Activated CD4-positive, alpha-beta T cell treated with anti-CD3 and anti-CD28 coated beads, Interleukin-2, amount 10 ng/mL, durations not matched to agents 24 days and 14 days (primary cell): Measurements from ENCODE around the gene SLC25A28. TPM values are rescaled to one million over a fixed set of nuclear protein-coding genes. Genes with fewer than 3 reads are reported as not detected.
A peak's percentile ranks its signal among the peaks of the same experiment; 100 is the strongest.

Experiments
- DNase-seq: peaks from one replicate; pipeline ENCODE4 v3.0.0; 2022
- H3K27ac Mint-ChIP-seq: one replicate; pipeline ENCODE4 v1.8.0; 2022; ENCODE audit warnings: mild to moderate bottlenecking, mixed read lengths
- H3K27me3 Mint-ChIP-seq: one replicate; pipeline ENCODE4 v1.8.0; 2022; ENCODE audit warnings: mixed read lengths
- H3K36me3 Mint-ChIP-seq: one replicate; pipeline ENCODE4 v1.8.0; 2022; ENCODE audit warnings: low read depth, mild to moderate bottlenecking, mixed read lengths
- H3K4me1 Mint-ChIP-seq: one replicate; pipeline ENCODE4 v1.8.0; 2021; ENCODE audit warnings: mixed read lengths
- H3K4me3 Mint-ChIP-seq: one replicate; pipeline ENCODE4 v1.8.0; 2022; ENCODE audit warnings: mild to moderate bottlenecking, moderate library complexity, mixed read lengths
- H3K9me3 Mint-ChIP-seq: one replicate; pipeline ENCODE4 v1.8.0; 2021; ENCODE audit warnings: mixed read lengths
- intact Hi-C: fragments of 100-400 bp; cut with micrococcal nuclease; formaldehyde crosslinking; loops from one replicate; pipeline ENCODE4 v1.15.1; 2023
- total RNA-seq: library from RNA; stranded (reverse); gene quantifications from 2 replicates; pipeline ENCODE4 v1.2.3, GENCODE V29; 2022

The SLC25A28 gene, protein sequence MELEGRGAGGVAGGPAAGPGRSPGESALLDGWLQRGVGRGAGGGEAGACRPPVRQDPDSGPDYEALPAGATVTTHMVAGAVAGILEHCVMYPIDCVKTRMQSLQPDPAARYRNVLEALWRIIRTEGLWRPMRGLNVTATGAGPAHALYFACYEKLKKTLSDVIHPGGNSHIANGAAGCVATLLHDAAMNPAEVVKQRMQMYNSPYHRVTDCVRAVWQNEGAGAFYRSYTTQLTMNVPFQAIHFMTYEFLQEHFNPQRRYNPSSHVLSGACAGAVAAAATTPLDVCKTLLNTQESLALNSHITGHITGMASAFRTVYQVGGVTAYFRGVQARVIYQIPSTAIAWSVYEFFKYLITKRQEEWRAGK
- total RNA-seq: 55.8 and 61.2 TPM in 2 replicates

DNA sequence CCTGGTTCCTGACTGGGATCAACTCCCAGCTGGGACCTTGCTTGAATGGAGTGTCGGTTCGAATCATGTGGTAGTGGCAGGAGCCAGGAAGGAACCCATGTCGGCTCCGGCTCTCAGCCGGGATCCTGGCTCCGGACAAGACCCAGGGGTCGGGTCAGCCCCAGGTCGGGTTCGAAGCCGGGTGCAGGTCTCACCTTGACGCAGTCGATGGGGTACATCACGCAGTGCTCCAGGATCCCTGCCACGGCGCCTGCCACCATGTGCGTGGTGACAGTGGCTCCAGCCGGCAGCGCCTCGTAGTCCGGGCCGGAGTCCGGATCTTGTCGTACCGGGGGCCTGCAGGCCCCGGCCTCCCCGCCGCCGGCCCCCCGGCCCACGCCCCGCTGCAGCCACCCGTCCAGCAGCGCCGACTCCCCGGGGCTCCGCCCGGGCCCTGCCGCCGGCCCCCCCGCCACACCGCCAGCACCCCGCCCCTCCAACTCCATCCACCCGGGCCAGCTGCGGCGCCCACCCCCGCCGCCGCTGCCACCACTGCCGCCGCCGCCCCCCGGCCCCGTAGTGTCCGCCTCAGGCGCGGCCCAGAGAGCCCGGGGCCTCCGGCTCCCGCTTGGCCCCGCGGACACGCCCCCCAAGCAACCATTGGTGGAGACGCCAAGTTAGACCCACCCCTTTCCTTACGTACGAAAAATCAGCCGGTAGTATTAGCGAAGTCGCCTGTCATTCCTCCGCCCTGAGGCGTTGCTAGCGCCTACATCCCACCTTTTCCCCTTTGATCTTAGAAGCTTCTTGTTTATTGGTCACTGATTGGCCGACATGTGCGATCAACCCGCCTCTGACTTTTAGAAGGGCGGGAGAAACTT, at the start of gene SLC25A28:
Gene SLC25A28, minus strand, starts transcription at position 589 of the 860 bp plus-strand sequence. Its CDS starts 104 bp downstream, at position 485.
- Mint-ChIP-seq H3K27ac (peak within 1 kb of the TSS; percentile 96), H3K9me3 (no peaks in the 10 kb centered on the region), H3K27me3 (no peaks in the 10 kb centered on the region), H3K4me1 (peaks cover 42% of the 10 kb centered on the region), H3K4me3 (peak within 1 kb of the TSS; percentile 92), H3K36me3 (peaks cover 24% of the 10 kb centered on the region)
- DNase-seq: peak; percentile 98
- intact Hi-C loops: loop anchor here (1.0 to 10.0 kb wide), 5 partner anchors 39 to 1485 kb away; partner anchors contain the start of genes COX15, CUTC, ENTPD7 and GOT1

DNA sequence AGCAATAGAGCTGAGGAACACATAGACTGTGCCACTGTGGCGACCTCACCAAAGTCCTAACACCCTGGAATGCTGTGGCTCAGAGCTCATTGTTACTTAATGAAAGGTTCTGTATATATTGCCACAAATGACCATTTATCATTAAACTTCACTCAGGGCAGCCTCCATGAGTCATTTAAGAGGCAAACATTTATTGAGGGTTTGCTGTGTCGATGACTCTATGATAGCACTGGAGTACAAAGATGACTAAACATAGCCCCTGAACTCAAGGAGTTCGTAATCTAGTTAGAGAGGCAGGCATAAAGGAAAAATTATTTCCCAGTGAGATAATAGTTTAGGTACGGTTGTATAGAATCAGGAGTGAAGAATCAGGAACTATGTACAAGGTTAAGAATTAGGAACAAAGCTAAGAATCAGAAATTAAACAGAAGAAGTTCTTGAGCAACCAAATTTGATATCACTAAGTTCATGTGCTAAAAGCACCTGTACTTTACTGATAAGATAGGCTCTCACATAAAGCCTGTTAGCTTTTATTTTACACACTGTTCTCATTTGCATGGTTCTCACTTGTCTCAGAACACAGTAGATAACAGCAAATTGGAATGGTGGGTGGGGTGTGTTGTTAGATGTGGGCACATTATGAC, 47.0 kb upstream of the SLC25A28 start:
- intact Hi-C loops: no loop called here
- Mint-ChIP-seq H3K27me3 (no peaks in the 10 kb centered on the region), H3K36me3 (peaks cover 10% of the 10 kb centered on the region), H3K4me1 (no peaks in the 10 kb centered on the region), H3K4me3 (no peak overlapping the region), H3K27ac (no peak overlapping the region), H3K9me3 (no peaks in the 10 kb centered on the region)
- no peak for DNase-seq

DNA sequence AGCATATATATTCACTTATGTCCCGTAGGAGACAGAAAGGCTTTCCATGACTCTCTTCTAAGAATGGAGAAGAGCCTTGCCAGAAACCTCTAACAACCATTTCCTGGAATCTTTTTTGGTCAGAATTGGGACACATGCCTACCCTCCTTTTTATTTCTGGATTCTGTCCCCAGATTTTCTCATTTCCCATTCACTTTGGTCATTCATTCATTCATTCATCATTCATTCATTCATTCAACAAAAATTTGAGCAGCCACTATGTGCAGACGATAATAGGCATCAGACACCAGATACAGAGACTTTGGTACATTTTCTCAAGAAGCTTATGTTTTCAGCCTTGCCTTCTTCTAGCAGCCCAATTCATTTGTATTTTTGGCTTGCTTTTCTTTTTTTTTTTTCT, 45.1 kb upstream of the SLC25A28 start:
- Mint-ChIP-seq H3K27me3 (no peaks in the 10 kb centered on the region), H3K4me1 (peaks cover 2% of the 10 kb centered on the region)

DNA sequence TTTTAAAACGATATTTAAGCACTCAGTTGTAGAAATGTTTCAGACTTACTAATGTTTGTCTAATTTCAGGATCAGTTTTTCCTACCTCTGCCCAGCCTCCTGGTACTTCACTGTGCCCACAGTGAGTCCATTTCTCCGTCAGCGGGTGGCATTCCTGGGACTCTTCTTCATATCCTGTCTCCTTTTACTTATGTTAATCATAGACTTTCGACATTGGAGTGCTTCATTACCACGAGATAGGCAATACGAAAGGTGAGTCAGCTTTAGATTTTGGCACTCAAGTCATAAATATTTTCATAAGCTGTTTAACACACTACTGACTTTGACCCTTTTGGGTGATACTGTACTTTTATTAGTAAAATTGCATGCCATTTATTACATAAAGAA, 41.1 kb upstream of the SLC25A28 start:
- Mint-ChIP-seq H3K4me1 (peaks cover 18% of the 10 kb centered on the region), H3K4me3 (no peak overlapping the region), H3K9me3 (no peaks in the 10 kb centered on the region), H3K36me3 (peaks cover 7% of the 10 kb centered on the region), H3K27ac (no peak overlapping the region), H3K27me3 (peaks cover 7% of the 10 kb centered on the region)
- no peak for DNase-seq
- intact Hi-C loops: no loop called here

More for the DNA sequence above, 45.1 kb upstream of the SLC25A28 start:
- no peak for DNase-seq
- H3K27ac Mint-ChIP-seq: no peak overlapping the region
- peaks cover 9% of the 10 kb centered on the region for H3K36me3 Mint-ChIP-seq
- H3K9me3 Mint-ChIP-seq: no peaks in the 10 kb centered on the region
- no peak overlapping the region for H3K4me3 Mint-ChIP-seq
- intact Hi-C loops: no loop called here

DNA sequence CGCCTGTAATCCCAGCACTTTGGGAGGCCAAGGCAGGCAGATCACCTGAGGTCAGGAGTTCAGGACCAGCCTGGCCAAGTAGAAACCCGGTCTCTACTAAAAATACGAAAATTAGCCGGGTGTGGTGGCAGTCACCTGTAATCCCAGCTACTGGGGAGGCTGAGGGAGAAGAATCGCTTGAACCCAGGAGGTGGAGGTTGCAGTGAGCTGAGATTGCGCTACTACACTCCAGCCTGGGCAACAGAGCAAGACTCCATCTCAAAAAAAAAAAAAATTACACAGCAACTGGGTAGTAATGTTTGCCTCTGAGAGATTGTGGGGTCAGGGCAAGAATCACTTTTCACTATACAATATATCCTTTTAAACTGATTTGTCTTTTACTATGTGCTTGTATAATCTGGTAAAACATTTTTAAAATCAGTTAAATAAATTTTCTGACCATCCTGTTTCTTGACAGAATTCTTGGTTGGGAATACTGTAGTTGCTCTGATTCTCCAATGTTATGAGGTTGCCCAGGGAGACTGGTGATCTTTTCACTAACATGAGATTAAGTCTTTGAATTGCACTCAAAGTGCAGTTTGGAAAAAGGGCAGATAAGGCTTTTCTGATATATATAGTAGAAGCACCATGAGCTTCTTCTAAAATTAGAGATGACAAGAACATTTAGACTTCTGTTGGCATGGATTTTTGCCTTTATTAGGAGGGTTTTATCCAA, 40.6 kb upstream of the SLC25A28 start:
- peaks cover 7% of the 10 kb centered on the region for H3K36me3 Mint-ChIP-seq
- no peak overlapping the region for H3K27ac Mint-ChIP-seq
- peaks cover 18% of the 10 kb centered on the region for H3K4me1 Mint-ChIP-seq
- DNase-seq: no peak
- H3K4me3 Mint-ChIP-seq: no peak overlapping the region
- intact Hi-C loops: no loop called here
- H3K27me3 Mint-ChIP-seq: peaks cover 12% of the 10 kb centered on the region
- H3K9me3 Mint-ChIP-seq: no peaks in the 10 kb centered on the region

DNA sequence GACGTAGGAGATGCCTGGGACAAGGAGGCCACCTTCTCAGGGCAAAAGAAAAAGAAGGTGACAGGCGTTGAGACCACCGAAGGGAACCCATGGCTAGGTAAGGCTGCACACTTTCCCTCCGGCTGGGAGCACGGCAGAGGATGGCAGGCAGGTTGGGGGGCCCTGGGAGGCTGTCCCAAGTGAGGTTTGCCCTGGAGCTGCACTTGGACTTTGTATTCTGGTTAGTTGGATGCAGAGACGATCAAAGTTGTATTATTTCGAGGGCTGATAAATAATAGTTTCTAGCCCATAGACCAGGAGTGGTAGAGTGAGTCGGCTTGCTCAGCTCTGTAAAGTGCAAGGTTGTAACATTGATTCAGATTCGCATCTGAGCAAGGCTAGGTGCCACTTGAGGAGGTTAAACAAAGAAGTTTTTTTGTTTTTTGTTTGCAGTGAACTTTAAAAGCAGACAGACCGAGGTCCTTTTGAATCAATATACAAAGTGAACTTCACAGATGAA, 39.7 kb upstream of the SLC25A28 start:
- H3K36me3 Mint-ChIP-seq: peaks cover 7% of the 10 kb centered on the region
- no peak overlapping the region for H3K27ac Mint-ChIP-seq
- no peak for DNase-seq

DNA sequence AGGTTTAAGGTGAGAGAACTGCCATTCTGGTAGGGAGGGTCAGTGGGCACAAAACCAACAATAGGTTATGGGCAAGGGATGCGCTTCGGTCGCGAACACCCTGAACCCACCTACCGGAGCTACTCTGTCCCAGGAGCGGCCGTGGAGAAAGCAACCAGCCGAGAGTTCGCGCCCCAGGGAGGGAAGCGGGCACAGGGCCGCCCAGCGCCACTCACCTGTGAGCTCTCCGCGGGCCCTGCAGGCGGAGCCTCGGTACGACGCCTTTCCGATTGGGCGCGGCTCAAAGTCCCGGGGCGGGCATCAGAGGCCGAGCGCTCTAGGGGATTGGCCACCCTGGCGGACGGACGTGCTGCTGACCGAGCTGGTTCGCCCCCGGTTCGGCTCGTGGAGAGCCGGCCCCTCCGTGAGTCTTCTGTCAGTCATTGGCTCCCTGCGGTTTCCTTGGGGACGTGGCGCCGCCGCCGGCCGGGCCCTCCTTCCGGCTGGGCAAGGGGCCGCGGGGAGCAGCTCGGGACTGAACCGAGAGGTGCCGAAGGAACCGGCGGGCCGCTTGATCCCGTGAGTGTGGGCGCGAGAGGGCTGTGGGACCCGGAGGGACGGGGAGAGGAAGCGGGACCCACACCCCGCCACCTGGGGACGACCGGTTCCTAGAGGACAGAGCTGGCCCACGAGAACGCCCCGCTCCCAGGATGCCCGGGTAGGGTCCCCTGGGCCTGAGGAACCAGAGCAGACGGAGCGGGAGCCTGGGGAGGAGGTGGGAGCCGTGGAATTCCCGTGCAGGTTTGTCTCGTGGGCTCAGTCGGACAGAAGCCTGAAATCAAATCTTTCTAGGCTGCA, 39.0 kb upstream of the SLC25A28 start, which contains the start of gene ENTPD7:
Gene ENTPD7, plus strand, starts transcription at position 479 of the 837 bp plus-strand sequence. CDS start 448 bp downstream, outside the sequence.
- Mint-ChIP-seq H3K9me3 (no peaks in the 10 kb centered on the region), H3K4me3 (peak within 1 kb of the TSS; percentile 87), H3K27me3 (peaks cover 18% of the 10 kb centered on the region), H3K36me3 (peaks cover 7% of the 10 kb centered on the region), H3K27ac (peak within 1 kb of the TSS; percentile 85), H3K4me1 (peaks cover 18% of the 10 kb centered on the region)
- DNase-seq: peak; percentile 97
- intact Hi-C loops: loop anchor here (1.0 to 2.0 kb wide), 2 partner anchors 39 to 74 kb away; partner anchors contain the start of genes COX15, CUTC and SLC25A28

More for the DNA sequence above, 39.7 kb upstream of the SLC25A28 start:
- Mint-ChIP-seq H3K27me3 (peaks cover 16% of the 10 kb centered on the region), H3K9me3 (no peaks in the 10 kb centered on the region), H3K4me3 (peak overlapping the region; percentile 87), H3K4me1 (peaks cover 18% of the 10 kb centered on the region)
- intact Hi-C loops: loop anchor here (1.0 to 2.0 kb wide), 2 partner anchors 40 to 73 kb away; partner anchors contain the start of genes COX15, CUTC and SLC25A28

DNA sequence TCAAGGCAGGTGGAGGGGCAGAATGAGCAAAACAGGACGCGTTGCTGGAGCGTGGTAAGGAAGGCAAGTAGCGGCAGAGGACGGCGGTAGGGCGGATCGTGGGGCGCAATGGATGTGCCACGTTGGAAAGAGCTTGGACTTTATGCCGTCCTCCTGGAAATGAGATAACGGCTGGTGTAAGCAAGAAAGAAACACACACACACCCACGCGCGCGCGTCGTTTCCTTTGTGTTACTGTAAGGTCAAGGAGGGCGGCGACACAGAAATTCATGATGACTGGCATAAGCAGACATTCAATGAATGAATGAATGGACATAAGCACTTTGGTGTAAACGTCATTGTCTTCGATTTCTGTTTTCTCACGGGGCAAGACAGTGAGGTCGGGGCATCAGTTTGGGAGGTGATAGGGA, 38.4 kb upstream of the SLC25A28 start:
- intact Hi-C loops: loop anchor here (1.0 to 2.0 kb wide), 2 partner anchors 38 to 74 kb away; partner anchors contain the start of genes COX15, CUTC and SLC25A28
- H3K9me3 Mint-ChIP-seq: no peaks in the 10 kb centered on the region
- peaks cover 18% of the 10 kb centered on the region for H3K4me1 Mint-ChIP-seq
- H3K27ac Mint-ChIP-seq: peak overlapping the region; percentile 85
- peak; percentile 81 for DNase-seq
- H3K27me3 Mint-ChIP-seq: peaks cover 19% of the 10 kb centered on the region
- peak overlapping the region; percentile 87 for H3K4me3 Mint-ChIP-seq
- peaks cover 5% of the 10 kb centered on the region for H3K36me3 Mint-ChIP-seq

DNA sequence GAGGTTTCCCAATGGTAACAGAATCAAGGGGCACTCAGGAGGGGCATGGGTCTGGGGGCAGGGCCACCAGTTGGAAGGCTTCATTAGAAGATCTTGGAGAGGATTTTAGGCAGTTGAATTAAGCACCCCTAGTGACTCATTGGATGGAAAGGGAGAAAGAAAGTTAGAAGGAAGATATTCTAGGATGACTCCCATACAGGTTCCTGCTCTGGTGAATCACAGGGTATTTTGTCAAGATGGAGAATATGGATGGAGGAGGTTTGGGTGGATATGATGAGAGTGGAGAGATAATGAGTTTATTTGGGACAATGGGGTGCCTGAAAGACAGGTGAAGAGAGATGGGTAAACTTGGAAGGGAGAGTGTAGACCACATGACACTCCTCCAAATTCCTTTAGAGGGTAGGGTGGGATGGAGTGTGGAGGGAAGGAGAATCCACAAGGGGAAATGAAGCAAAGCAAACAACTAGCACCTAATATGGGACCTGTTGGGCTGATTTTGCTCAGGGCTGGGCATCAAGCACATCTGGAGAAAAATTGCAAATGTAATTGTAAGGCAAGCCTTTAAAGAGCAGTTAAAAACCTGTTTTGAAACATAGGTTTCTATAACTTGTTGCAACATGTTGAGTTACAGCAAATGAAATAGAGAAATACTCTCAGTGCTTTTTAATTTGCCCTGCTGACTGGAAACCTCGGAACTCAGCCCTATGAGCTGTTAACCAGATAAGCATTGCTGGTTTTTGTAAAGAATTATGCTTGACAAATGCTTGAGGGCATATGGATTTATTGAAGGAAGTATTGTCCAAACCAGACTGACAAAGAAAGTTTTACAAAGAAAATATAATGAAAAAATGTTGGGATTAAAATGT, 36.2 kb upstream of the SLC25A28 start:
- no peaks in the 10 kb centered on the region for H3K36me3 Mint-ChIP-seq
- peaks cover 18% of the 10 kb centered on the region for H3K4me1 Mint-ChIP-seq
- no peak overlapping the region for H3K27ac Mint-ChIP-seq
- no peaks in the 10 kb centered on the region for H3K9me3 Mint-ChIP-seq
- H3K4me3 Mint-ChIP-seq: no peak overlapping the region
- no peak for DNase-seq
- peaks cover 21% of the 10 kb centered on the region for H3K27me3 Mint-ChIP-seq
- intact Hi-C loops: no loop called here

DNA sequence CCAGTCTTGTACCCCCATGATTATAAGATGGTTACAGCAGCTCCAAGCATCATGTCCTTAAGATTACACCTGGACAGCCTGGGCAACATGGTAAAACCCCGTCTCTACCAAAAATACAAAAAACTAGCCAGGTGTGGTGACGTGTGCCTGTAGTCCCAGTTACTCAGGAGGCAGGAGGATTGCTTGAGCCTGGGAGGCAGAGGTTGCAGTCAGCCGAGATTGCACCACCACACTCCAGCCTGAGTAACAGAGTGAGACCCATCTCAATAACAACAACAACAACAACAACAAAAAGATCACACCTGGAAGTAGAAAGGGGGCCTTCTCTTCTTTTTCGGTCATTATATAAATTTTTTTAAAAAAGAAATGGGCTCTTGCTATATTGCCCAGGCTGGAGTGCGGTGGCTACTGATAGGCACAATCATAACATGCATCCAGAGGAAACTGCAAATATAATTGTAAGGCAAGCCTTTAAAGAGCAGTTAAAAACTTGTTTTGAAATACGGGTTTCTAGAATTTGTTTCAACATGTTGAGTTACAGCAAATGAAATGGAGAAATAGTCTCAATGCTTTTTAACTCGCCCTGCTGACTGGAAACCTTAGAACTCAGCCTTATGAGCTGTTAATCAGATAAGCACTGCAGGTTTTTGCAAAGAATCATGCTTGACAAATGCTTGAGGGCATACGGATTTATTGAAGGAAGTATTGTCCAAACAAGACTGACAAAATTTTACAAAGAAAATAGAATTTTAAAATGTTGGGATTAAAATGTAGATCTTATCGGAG, 34.3 kb upstream of the SLC25A28 start:
- intact Hi-C loops: no loop called here
- H3K9me3 Mint-ChIP-seq: no peaks in the 10 kb centered on the region
- H3K27me3 Mint-ChIP-seq: peaks cover 23% of the 10 kb centered on the region
- no peak for DNase-seq
- no peak overlapping the region for H3K4me3 Mint-ChIP-seq
- peaks cover 9% of the 10 kb centered on the region for H3K4me1 Mint-ChIP-seq
- no peak overlapping the region for H3K27ac Mint-ChIP-seq
- no peaks in the 10 kb centered on the region for H3K36me3 Mint-ChIP-seq
